ENCODE measurements around the gene SOBP. TPM values are rescaled to one million over a fixed set of nuclear protein-coding genes. Genes with fewer than 3 reads are reported as not detected.

SOBP gene
- total and polyA plus RNA-seq, 2 donors (not counting 1 experiment from before 2014, with no cell fraction given) = 0.82 to 1.5 TPM

DNA sequence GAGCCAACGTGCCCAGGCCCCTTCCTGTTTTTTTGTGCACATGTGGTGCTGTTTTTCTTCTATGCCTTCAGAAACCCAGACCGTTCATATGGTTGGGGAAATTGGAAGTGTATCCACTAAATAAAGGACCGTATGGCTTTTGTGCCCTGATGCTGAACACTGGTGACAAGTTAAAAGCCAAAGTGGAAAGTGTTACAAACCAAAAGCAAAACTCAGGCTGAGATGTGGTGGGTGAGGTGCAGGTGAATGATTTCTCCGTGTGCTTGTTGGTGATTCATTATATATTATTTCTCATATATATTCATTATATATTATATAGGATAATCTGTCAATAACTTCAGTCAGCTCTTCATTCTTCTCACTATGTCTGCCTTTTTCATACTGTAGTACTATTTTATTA lies 148.6 kb downstream of the SOBP start:
- Histone ChIP-seq H3K36me3 (replicated peaks in 1 of 2; ENCODE audit: control extremely low read depth in 1 of 2, control insufficient read depth in 1 of 2, extremely low read depth in 1 of 2, insufficient read depth in 2 of 2, low read length in 1 of 2) (no peaks in the 10 kb centered on the region), H4K20me1 (ENCODE audit: control insufficient read depth, insufficient read depth, low read length, poor library complexity, severe bottlenecking) (no peaks in the 10 kb centered on the region), H3K27ac (ENCODE audit: low read length in 2 of 2) (peak overlapping the region in 1 of 2 donors; percentile 19), H3K9ac (ENCODE audit: low read length) (no peak overlapping the region), H3K4me2 (replicated peaks; ENCODE audit: low read depth, low read length, poor library complexity, severe bottlenecking) (peak overlapping the region; percentile 55), H3K9me3 (ENCODE audit: control extremely low read depth in 1 of 3, control insufficient read depth in 2 of 3, insufficient read depth in 1 of 3, low read length in 2 of 3) (peaks cover 0 to 12% (median 0%) of the 10 kb centered on the region in 3 donors), H3K4me3 (ENCODE audit: control extremely low read depth in 1 of 5, extremely low read depth in 1 of 5, insufficient read depth in 1 of 5, low read depth in 2 of 5, low read length in 4 of 5) (peak overlapping the region in 1 of 5 experiments; percentile 7), H3K79me2 (ENCODE audit: control insufficient read depth, insufficient read depth, low read length) (no peaks in the 10 kb centered on the region), H2AFZ (ENCODE audit: insufficient read depth, low read depth, low read length, poor library complexity, severe bottlenecking) (no peak overlapping the region), H3K4me1 (ENCODE audit: control insufficient read depth in 2 of 2, insufficient read depth in 2 of 2, low read length in 2 of 2) (peaks cover 69 to 72% of the 10 kb centered on the region in 2 donors), H3K27me3 (replicated peaks in 1 of 4; ENCODE audit: control extremely low read depth in 1 of 4, control insufficient read depth in 3 of 4, insufficient read depth in 4 of 4, low read length in 3 of 4) (peaks cover 0 to 17% (median 6%) of the 10 kb centered on the region in 4 experiments)
- ATAC-seq (ENCODE audit: low read depth) (peak; percentile 28), DNase-seq (peak; percentile 42)
- Mint-ChIP-seq H3K4me3 (peak overlapping the region; percentile 38), H3K27ac (no peak overlapping the region), H3K4me1 (peaks cover 72% of the 10 kb centered on the region), H3K27me3 (peaks cover 4% of the 10 kb centered on the region), H3K9me3 (ENCODE audit: insufficient read depth) (no peaks in the 10 kb centered on the region)
- ChIA-PET POLR2A (no interaction called here), CTCF (interaction anchor here (1.4 to 2.5 kb wide), 4 partner anchors 9 to 38 kb away, joined by 3 to 9 read pairs (median 4); no protein-coding TSS in a partner anchor)
- TF ChIP-seq EZH2 (IDR thresholded peaks at IDR 0.05; ENCODE audit: borderline replicate concordance, insufficient read depth, low read depth, low read length, poor library complexity, severe bottlenecking) = no peak
- TF ChIP-seq, protein P1, sequence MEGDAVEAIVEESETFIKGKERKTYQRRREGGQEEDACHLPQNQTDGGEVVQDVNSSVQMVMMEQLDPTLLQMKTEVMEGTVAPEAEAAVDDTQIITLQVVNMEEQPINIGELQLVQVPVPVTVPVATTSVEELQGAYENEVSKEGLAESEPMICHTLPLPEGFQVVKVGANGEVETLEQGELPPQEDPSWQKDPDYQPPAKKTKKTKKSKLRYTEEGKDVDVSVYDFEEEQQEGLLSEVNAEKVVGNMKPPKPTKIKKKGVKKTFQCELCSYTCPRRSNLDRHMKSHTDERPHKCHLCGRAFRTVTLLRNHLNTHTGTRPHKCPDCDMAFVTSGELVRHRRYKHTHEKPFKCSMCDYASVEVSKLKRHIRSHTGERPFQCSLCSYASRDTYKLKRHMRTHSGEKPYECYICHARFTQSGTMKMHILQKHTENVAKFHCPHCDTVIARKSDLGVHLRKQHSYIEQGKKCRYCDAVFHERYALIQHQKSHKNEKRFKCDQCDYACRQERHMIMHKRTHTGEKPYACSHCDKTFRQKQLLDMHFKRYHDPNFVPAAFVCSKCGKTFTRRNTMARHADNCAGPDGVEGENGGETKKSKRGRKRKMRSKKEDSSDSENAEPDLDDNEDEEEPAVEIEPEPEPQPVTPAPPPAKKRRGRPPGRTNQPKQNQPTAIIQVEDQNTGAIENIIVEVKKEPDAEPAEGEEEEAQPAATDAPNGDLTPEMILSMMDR (IDR thresholded peaks at IDR 0.05) = no peak
- intact Hi-C loops (cut with micrococcal nuclease) = no loop called here
- WGBS (ENCODE audit: insufficient coverage) = 47% methylated on average over 2 of the region's 4 CpGs

DNA sequence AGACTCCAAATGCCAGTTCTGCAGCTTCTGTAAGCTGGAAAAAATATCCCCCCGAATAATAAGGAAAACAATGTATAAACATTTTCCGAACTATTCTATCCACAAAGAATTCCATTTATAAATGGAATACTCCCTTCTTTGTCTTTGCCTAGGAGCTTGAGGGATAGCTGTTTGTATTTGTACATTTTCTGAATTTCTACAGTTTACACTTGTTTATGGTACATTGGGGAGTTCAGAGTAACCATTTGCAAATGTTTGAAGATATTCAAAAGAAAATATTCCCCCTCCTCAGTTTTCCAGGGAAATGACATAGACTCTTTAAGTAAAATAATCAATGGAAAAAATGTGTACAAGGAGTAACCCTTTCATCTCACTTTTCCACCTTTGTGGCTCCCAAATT lies 149.6 kb downstream of the SOBP start:
- DNase-seq (no peak), ATAC-seq (ENCODE audit: low read depth) (no peak)
- Histone ChIP-seq H3K4me3 (ENCODE audit: control extremely low read depth in 1 of 5, extremely low read depth in 1 of 5, insufficient read depth in 1 of 5, low read depth in 2 of 5, low read length in 4 of 5) (no peak overlapping the region), H3K27me3 (replicated peaks in 1 of 4; ENCODE audit: control extremely low read depth in 1 of 4, control insufficient read depth in 3 of 4, insufficient read depth in 4 of 4, low read length in 3 of 4) (peaks cover 0 to 8% (median 3%) of the 10 kb centered on the region in 4 experiments), H3K79me2 (ENCODE audit: control insufficient read depth, insufficient read depth, low read length) (no peaks in the 10 kb centered on the region), H3K4me2 (replicated peaks; ENCODE audit: low read depth, low read length, poor library complexity, severe bottlenecking) (no peak overlapping the region), H4K20me1 (ENCODE audit: control insufficient read depth, insufficient read depth, low read length, poor library complexity, severe bottlenecking) (no peaks in the 10 kb centered on the region), H3K4me1 (ENCODE audit: control insufficient read depth in 2 of 2, insufficient read depth in 2 of 2, low read length in 2 of 2) (peaks cover 66 to 74% of the 10 kb centered on the region in 2 donors), H3K27ac (ENCODE audit: low read length in 2 of 2) (no peak overlapping the region), H3K36me3 (replicated peaks in 1 of 2; ENCODE audit: control extremely low read depth in 1 of 2, control insufficient read depth in 1 of 2, extremely low read depth in 1 of 2, insufficient read depth in 2 of 2, low read length in 1 of 2) (no peaks in the 10 kb centered on the region), H2AFZ (ENCODE audit: insufficient read depth, low read depth, low read length, poor library complexity, severe bottlenecking) (no peak overlapping the region), H3K9ac (ENCODE audit: low read length) (no peak overlapping the region), H3K9me3 (ENCODE audit: control extremely low read depth in 1 of 3, control insufficient read depth in 2 of 3, insufficient read depth in 1 of 3, low read length in 2 of 3) (peaks cover 0 to 4% (median 0%) of the 10 kb centered on the region in 3 donors)
- Mint-ChIP-seq H3K27me3 (no peaks in the 10 kb centered on the region), H3K27ac (no peak overlapping the region), H3K4me3 (no peak overlapping the region), H3K9me3 (ENCODE audit: insufficient read depth) (no peaks in the 10 kb centered on the region), H3K4me1 (peaks cover 71% of the 10 kb centered on the region)
- no CpG with 5 or more reads among the region's 2 CpGs for WGBS (ENCODE audit: insufficient coverage)
- intact Hi-C loops (cut with micrococcal nuclease) = no loop called here
- CTCF ChIA-PET = interaction anchor here (1.1 to 2.5 kb wide), 3 partner anchors 8 to 18 kb away, joined by 3 to 9 read pairs (median 5); no protein-coding TSS in a partner anchor
- POLR2A ChIA-PET = no interaction called here
- no peak for TF ChIP-seq EZH2 (IDR thresholded peaks at IDR 0.05; ENCODE audit: borderline replicate concordance, insufficient read depth, low read depth, low read length, poor library complexity, severe bottlenecking)
- TF ChIP-seq, protein P1 (IDR thresholded peaks at IDR 0.05) = no peak
